IMR-90 (cell line): ENCODE results near the gene CHRDL1. TPM values are rescaled to one million over a fixed set of nuclear protein-coding genes. Genes with fewer than 3 reads are reported as not detected.

Experiments
- ATAC-seq: fragments of 200-7000 bp; cut with Tn5 transposase; 2 replicates; pipeline ENCODE4 v1.9.1; 2020; ENCODE audit warnings: low read depth, mild to moderate bottlenecking, moderate library complexity
- BruUV-seq: library from RNA; stranded (reverse); fragments of 400-500 nt; replicated peaks from 2 replicates; lab custom pipeline; 2021; lab: Mats Ljungman, UMichigan
- CTCF ChIA-PET: fragments of 300-600 bp; formaldehyde crosslinking; extraction: SDS; loops from one replicate; lab custom pipeline; 2021; ENCODE audit warnings: antibody characterized with exemption; lab: Yijun Ruan, JAX
- POLR2A ChIA-PET: fragments of 300-600 bp; sonication (Branson Sonifier 250); formaldehyde crosslinking; loops from one replicate; lab custom pipeline; 2022; ENCODE audit warnings: antibody characterized with exemption; ENCODE audit not compliant: unreplicated experiment; lab: Charles Lee
- DNase-seq: peaks from one replicate; pipeline ENCODE4 v3.0.0; 2013
- H2AFZ ChIP-seq: replicated peaks from 2 replicates; pipeline ENCODE3; 2013; ENCODE audit warnings: low read length, mild to moderate bottlenecking; ENCODE audit not compliant: poor library complexity
- H2AK5ac ChIP-seq: 2 replicates; pipeline ENCODE4 v1.6.1; 2013; ENCODE audit warnings: low read depth, low read length, inconsistent platforms
- H2AK9ac ChIP-seq: replicated peaks from 2 replicates; pipeline ENCODE3; 2013; ENCODE audit warnings: mild to moderate bottlenecking, low read depth, low read length, moderate library complexity; ENCODE audit not compliant: poor library complexity
- H2BK120ac ChIP-seq: 2 replicates; pipeline ENCODE4 v1.6.1; 2013; ENCODE audit warnings: low read depth, low read length, inconsistent platforms
- H2BK15ac ChIP-seq: 3 replicates; pipeline ENCODE4 v1.6.1; 2013; ENCODE audit warnings: low read depth, low read length, inconsistent platforms
- H2BK20ac ChIP-seq: 2 replicates; pipeline ENCODE4 v1.6.1; 2013; ENCODE audit warnings: low read depth, mild to moderate bottlenecking, inconsistent platforms, low read length, moderate library complexity
- H2BK5ac ChIP-seq: 2 replicates; pipeline ENCODE4 v1.6.1; 2013; ENCODE audit warnings: mild to moderate bottlenecking, low read depth, low read length, inconsistent platforms; ENCODE audit not compliant: poor library complexity, severe bottlenecking
- H3K14ac ChIP-seq: replicated peaks from 2 replicates; pipeline ENCODE4 v1.6.1; 2013; ENCODE audit warnings: low read depth, low read length, inconsistent platforms
- H3K18ac ChIP-seq: 2 replicates; pipeline ENCODE4 v1.6.1; 2013; ENCODE audit warnings: low read depth, low read length, control low read depth
- H3K23ac ChIP-seq: 2 replicates; pipeline ENCODE4 v1.6.1; 2013; ENCODE audit warnings: low read depth, low read length, inconsistent platforms
- H3K27ac ChIP-seq: 2 replicates; pipeline ENCODE4 v1.5.1; 2013; ENCODE audit warnings: mild to moderate bottlenecking, control low read depth, low read length; ENCODE audit not compliant: insufficient read depth
- H3K27me3 ChIP-seq: 2 replicates; pipeline ENCODE4 v1.6.1; 2013; ENCODE audit warnings: low read length; ENCODE audit not compliant: control insufficient read depth, insufficient read depth
- H3K36me3 ChIP-seq: 2 replicates; pipeline ENCODE4 v1.6.1; 2013; ENCODE audit warnings: low read length, mixed read lengths; ENCODE audit not compliant: control insufficient read depth, insufficient read depth
- H3K4ac ChIP-seq: 2 replicates; pipeline ENCODE4 v1.6.1; 2013; ENCODE audit warnings: low read depth, low read length, inconsistent platforms
- H3K4me1 ChIP-seq: 2 replicates; pipeline ENCODE4 v1.6.1; 2013; ENCODE audit warnings: low read length, mixed read lengths; ENCODE audit not compliant: control insufficient read depth, insufficient read depth
- H3K4me2 ChIP-seq: 2 replicates; pipeline ENCODE4 v1.6.1; 2013; ENCODE audit warnings: low read depth, mild to moderate bottlenecking, control low read depth, low read length, moderate library complexity
- H3K4me3 ChIP-seq: 2 replicates; pipeline ENCODE4 v1.5.1; 2013; ENCODE audit warnings: low read depth, mild to moderate bottlenecking, control low read depth, low read length, moderate library complexity; ENCODE audit not compliant: insufficient read depth
- H3K56ac ChIP-seq: 2 replicates; pipeline ENCODE4 v1.6.1; 2013; ENCODE audit warnings: low read length, inconsistent platforms; ENCODE audit not compliant: insufficient read depth; ENCODE audit errors: extremely low read depth
- H3K79me1 ChIP-seq, 2 experiments: 2 replicates each; pipeline ENCODE4 v1.6.1; 2013; ENCODE audit warnings: low read length in 2 of 2, inconsistent platforms in 1 of 2, low read depth in 1 of 2
- H3K9ac ChIP-seq: 2 replicates; pipeline ENCODE4 v1.6.1; 2013; ENCODE audit warnings: low read depth, low read length, control low read depth
- H3K9me1 ChIP-seq: 2 replicates; pipeline ENCODE4 v1.6.1; 2013; ENCODE audit warnings: low read length, inconsistent platforms; ENCODE audit not compliant: insufficient read depth
- H3K9me3 ChIP-seq: 2 replicates; pipeline ENCODE4 v1.6.1; 2013; ENCODE audit warnings: low read length; ENCODE audit not compliant: control insufficient read depth, insufficient read depth
- H4K20me1 ChIP-seq: 2 replicates; pipeline ENCODE4 v1.6.1; 2013; ENCODE audit warnings: low read length, inconsistent platforms; ENCODE audit not compliant: insufficient read depth
- H4K5ac ChIP-seq: 2 replicates; pipeline ENCODE4 v1.6.1; 2013; ENCODE audit warnings: mild to moderate bottlenecking, low read depth, low read length, control low read depth
- H4K8ac ChIP-seq, 2 experiments: 2 replicates each; pipeline ENCODE4 v1.6.1; 2013; ENCODE audit warnings: low read depth in 2 of 2, low read length in 2 of 2, control low read depth in 1 of 2, inconsistent platforms in 1 of 2
- H4K91ac ChIP-seq: 2 replicates; pipeline ENCODE4 v1.6.1; 2013; ENCODE audit warnings: low read depth, low read length, inconsistent platforms; ENCODE audit not compliant: insufficient read depth
- BHLHE40 ChIP-seq: fragments of 150-350 bp; IDR thresholded peaks from 2 replicates; pipeline ENCODE4 v1.6.1; 2016; ENCODE audit warnings: mild to moderate bottlenecking, low read depth, low read length
- CEBPB ChIP-seq: IDR thresholded peaks from 2 replicates; pipeline ENCODE4 v1.6.1; 2012; ENCODE audit warnings: low read depth, low read length, improper control_type of control experiment
- CHD1 ChIP-seq: IDR thresholded peaks from 2 replicates; pipeline ENCODE4 v1.6.1; 2012; ENCODE audit warnings: low read depth, low read length, improper control_type of control experiment
- CTCF ChIP-seq: conservative IDR thresholded peaks from 2 replicates; pipeline ENCODE4 v1.5.1; 2012; ENCODE audit warnings: mild to moderate bottlenecking, low read depth, low read length, improper control_type of control experiment
- ELK1 ChIP-seq: fragments of 150-350 bp; IDR thresholded peaks from 2 replicates; pipeline ENCODE4 v1.6.1; 2016; ENCODE audit warnings: low read depth, mild to moderate bottlenecking, low read length, moderate library complexity, borderline replicate concordance
- FOS ChIP-seq: fragments of 150-350 bp; IDR thresholded peaks from 2 replicates; pipeline ENCODE4 v1.6.1; 2016; ENCODE audit warnings: low read depth, low read length
- MAFK ChIP-seq: IDR thresholded peaks from 2 replicates; pipeline ENCODE4 v1.6.1; 2012; ENCODE audit warnings: low read depth, low read length, improper control_type of control experiment
- MAZ ChIP-seq: IDR thresholded peaks from 2 replicates; pipeline ENCODE4 v1.6.1; 2012; ENCODE audit warnings: low read depth, mild to moderate bottlenecking, low read length, improper control_type of control experiment, moderate library complexity, borderline replicate concordance
- MXI1 ChIP-seq: IDR thresholded peaks from 2 replicates; pipeline ENCODE4 v1.6.1; 2012; ENCODE audit warnings: low read depth, mild to moderate bottlenecking, low read length, moderate library complexity, borderline replicate concordance
- NFE2L2 ChIP-seq: fragments of 150-350 bp; IDR thresholded peaks from 2 replicates; pipeline ENCODE4 v1.6.1; 2016; ENCODE audit warnings: low read depth, mild to moderate bottlenecking, low read length
- POLR2A ChIP-seq: IDR thresholded peaks from 2 replicates; pipeline ENCODE4 v1.6.1; 2012; ENCODE audit warnings: mild to moderate bottlenecking, low read depth, low read length
- RAD21 ChIP-seq: IDR thresholded peaks from 2 replicates; pipeline ENCODE4 v1.6.1; 2012; ENCODE audit warnings: low read length, improper control_type of control experiment
- RCOR1 ChIP-seq: IDR thresholded peaks from 2 replicates; pipeline ENCODE4 v1.6.1; 2012; ENCODE audit warnings: mild to moderate bottlenecking, low read length, improper control_type of control experiment; ENCODE audit not compliant: insufficient replicate concordance
- RFX5 ChIP-seq: IDR thresholded peaks from 2 replicates; pipeline ENCODE4 v1.8.0; 2012; ENCODE audit warnings: low read depth, mild to moderate bottlenecking, low read length, moderate library complexity
- SMC3 ChIP-seq: fragments of 150-350 bp; IDR thresholded peaks from 2 replicates; pipeline ENCODE4 v1.6.1; 2016; ENCODE audit warnings: low read depth, mild to moderate bottlenecking, antibody characterized with exemption, low read length, moderate library complexity
- USF2 ChIP-seq: fragments of 150-350 bp; IDR thresholded peaks from 2 replicates; pipeline ENCODE4 v1.6.1; 2017; ENCODE audit warnings: mild to moderate bottlenecking, antibody characterized with exemption, low read length, low read depth
- WGBS, 2 experiments: methylation state at CpG; one replicate each; pipeline versions ENCODE4 v1.1.5 to v1.1.7; 2013; ENCODE audit warnings: missing lambda C conversion rate in 2 of 2; ENCODE audit not compliant: insufficient read length in 1 of 2; ENCODE audit errors: extremely low coverage in 2 of 2; 5-methylcytosine and 5-hydroxymethylcytosine counted together
- dilution Hi-C: fragments of 300-500 bp; cut with HindIII; formaldehyde crosslinking; loops from one replicate; pipeline ENCODE4 v1.14.3; 2018; ENCODE audit warnings: low sequenced_read_pairs; ENCODE audit not compliant: unreplicated experiment
- in situ Hi-C: fragments of 300-500 bp; cut with MboI; formaldehyde crosslinking; loops from 3 replicates; pipeline ENCODE4 v1.14.3; 2019; ENCODE audit warnings: low sequenced_read_pairs, inconsistent platforms, mixed read lengths
- intact Hi-C: fragments of 100-400 bp; cut with micrococcal nuclease; formaldehyde crosslinking; loops from 2 replicates; pipeline ENCODE4 v1.10.0; 2022
- polyA plus RNA-seq, 3 experiments: library from polyadenylated mRNA; depleted of rRNA; stranded (reverse); fragments of >200 nt; gene quantifications; 2 replicates each; pipeline ENCODE4 v1.2.3, GENCODE V29; 2012; ENCODE audit warnings: low replicate concordance in 1 of 3
- total RNA-seq: library from RNA; depleted of rRNA; stranded (reverse); fragments of >200 nt; gene quantifications from 2 replicates; pipeline ENCODE4 v1.2.3, GENCODE V29; 2012

The CHRDL1 gene
- total and polyA plus RNA-seq, 2 of the 4 experiments (the other 2 are of a cell fraction) = 0.36 to 0.58 TPM

GRCh38 chrX:110667706-110668105 lies 127.9 kb downstream of the CHRDL1 start:
- CTCF ChIA-PET = no interaction called here
- POLR2A ChIA-PET = no interaction called here
- no peak for ATAC-seq

More at GRCh38 chrX:110667706-110668105, 127.9 kb downstream of the CHRDL1 start:
- Histone ChIP-seq H3K79me1 (no peaks in the 10 kb centered on the region), H3K9ac (no peak overlapping the region), H2BK20ac (no peak overlapping the region), H3K4me1 (no peaks in the 10 kb centered on the region), H2BK5ac (no peak overlapping the region), H4K91ac (no peak overlapping the region), H3K4me2 (no peak overlapping the region), H4K8ac (no peak overlapping the region), H2AFZ (no peak overlapping the region), H4K5ac (no peak overlapping the region), H3K4ac (no peak overlapping the region), H3K27me3 (peaks cover 4% of the 10 kb centered on the region), H2BK15ac (no peak overlapping the region), H2AK9ac (no peak overlapping the region), H3K36me3 (no peaks in the 10 kb centered on the region), H4K20me1 (no peaks in the 10 kb centered on the region), H3K27ac (no peak overlapping the region), H3K18ac (no peak overlapping the region), H3K56ac (no peak overlapping the region), H3K14ac (no peak overlapping the region), H3K9me3 (no peaks in the 10 kb centered on the region), H2AK5ac (no peak overlapping the region), H3K9me1 (no peaks in the 10 kb centered on the region), H3K4me3 (no peak overlapping the region), H2BK120ac (no peak overlapping the region), H3K23ac (no peak overlapping the region)
- WGBS, 2 experiments = 20% methylated on average over 1 of the region's 6 CpGs; no CpG with 5 or more reads in 1 of the 2 experiments
- dilution Hi-C loops (no loop called here), intact Hi-C loops (no loop called here), in situ Hi-C loops (no loop called here)
- no peak for DNase-seq
- TF ChIP-seq ELK1 (no peak), RCOR1 (no peak), MXI1 (no peak), RAD21 (no peak), CEBPB (no peak), CHD1 (no peak), CTCF (no peak), SMC3 (no peak), FOS (no peak), NFE2L2 (no peak), MAZ (no peak), RFX5 (no peak), POLR2A (no peak), BHLHE40 (no peak), MAFK (no peak), USF2 (no peak)
- no TSS peak for BruUV-seq
